Nephron (organoid): ENCODE data around the gene PLD5.

Source experiments
- H3K27ac Mint-ChIP-seq, 3 experiments: 2 replicates each; pipeline ENCODE4 v1.8.0; 2020; ENCODE audit warnings: mixed read lengths in 3 of 3, mild to moderate bottlenecking in 2 of 3, moderate library complexity in 1 of 3
- H3K27me3 Mint-ChIP-seq: 2 replicates; pipeline ENCODE4 v1.8.0; 2021; ENCODE audit warnings: low read depth, mild to moderate bottlenecking, moderate library complexity, mixed read lengths
- H3K36me3 Mint-ChIP-seq: 2 replicates; pipeline ENCODE4 v1.8.0; 2020; ENCODE audit warnings: low read depth, mixed read lengths
- H3K4me1 Mint-ChIP-seq: 2 replicates; pipeline ENCODE4 v1.8.0; 2020; ENCODE audit warnings: mixed read lengths
- H3K4me3 Mint-ChIP-seq, 3 experiments: 2 replicates each; pipeline ENCODE4 v1.8.0; 2020; ENCODE audit warnings: mild to moderate bottlenecking in 3 of 3, mixed read lengths in 3 of 3, moderate library complexity in 2 of 3
- H3K9me3 Mint-ChIP-seq: 2 replicates; pipeline ENCODE4 v1.8.0; 2020; ENCODE audit warnings: mixed read lengths
- CTCF ChIP-seq, 3 experiments: fragments of 200-600 bp; sonication (generic); IDR thresholded peaks; one replicate each; pipeline ENCODE4 v1.5.0; 2021; ENCODE audit warnings: antibody characterized with exemption in 3 of 3; ENCODE audit not compliant: unreplicated experiment in 3 of 3

Gene PLD5

GRCh38 chr1:242139442-242139841 is 385.1 kb downstream of the PLD5 start:
- Mint-ChIP-seq H3K36me3 (no peaks in the 10 kb centered on the region), H3K4me1 (no peaks in the 10 kb centered on the region), H3K4me3 (no peak overlapping the region), H3K27ac (no peak overlapping the region), H3K27me3 (peaks cover 4% of the 10 kb centered on the region), H3K9me3 (peaks cover 7% of the 10 kb centered on the region)
- no peak for TF ChIP-seq CTCF (IDR thresholded peaks at IDR 0.05; ENCODE audit: unreplicated experiment in 3 of 3)

GRCh38 chr1:242133796-242134195 is 390.7 kb downstream of the PLD5 start:
- Mint-ChIP-seq H3K4me3 (no peak overlapping the region), H3K27ac (peak overlapping the region in 1 of 3 experiments; percentile 24), H3K9me3 (peaks cover 11% of the 10 kb centered on the region), H3K4me1 (peaks cover 5% of the 10 kb centered on the region), H3K36me3 (no peaks in the 10 kb centered on the region), H3K27me3 (peaks cover 4% of the 10 kb centered on the region)
- no peak for TF ChIP-seq CTCF (IDR thresholded peaks at IDR 0.05; ENCODE audit: unreplicated experiment in 3 of 3)

GRCh38 chr1:242133351-242133750 is 391.1 kb downstream of the PLD5 start:
- Mint-ChIP-seq H3K4me3 (no peak overlapping the region), H3K4me1 (peaks cover 5% of the 10 kb centered on the region), H3K27ac (peak overlapping the region in 1 of 3 experiments; percentile 24), H3K9me3 (peaks cover 11% of the 10 kb centered on the region), H3K36me3 (no peaks in the 10 kb centered on the region), H3K27me3 (peaks cover 4% of the 10 kb centered on the region)
- no peak for TF ChIP-seq CTCF (IDR thresholded peaks at IDR 0.05; ENCODE audit: unreplicated experiment in 3 of 3)

- no peak for TF ChIP-seq CTCF (IDR thresholded peaks at IDR 0.05; ENCODE audit: unreplicated experiment in 3 of 3)
- H3K4me3 Mint-ChIP-seq: no peak overlapping the region
- peaks cover 4% of the 10 kb centered on the region for H3K27me3 Mint-ChIP-seq
- peak overlapping the region in 2 of 3 experiments; percentile 7 to 27 for H3K27ac Mint-ChIP-seq
- peaks cover 5% of the 10 kb centered on the region for H3K4me1 Mint-ChIP-seq
- H3K9me3 Mint-ChIP-seq: peaks cover 7% of the 10 kb centered on the region
- no peaks in the 10 kb centered on the region for H3K36me3 Mint-ChIP-seq
Observed at GRCh38 chr1:242132121-242132817, 392.2 kb downstream of the PLD5 start.

GRCh38 chr1:242128951-242129502 is 395.5 kb downstream of the PLD5 start:
- peaks cover 4% of the 10 kb centered on the region for H3K27me3 Mint-ChIP-seq
- H3K9me3 Mint-ChIP-seq: peaks cover 4% of the 10 kb centered on the region
- peak in 2 of 3 experiments; percentile 14 to 36 for TF ChIP-seq CTCF (IDR thresholded peaks at IDR 0.05; ENCODE audit: unreplicated experiment in 3 of 3)
- H3K36me3 Mint-ChIP-seq: no peaks in the 10 kb centered on the region
- H3K4me1 Mint-ChIP-seq: peaks cover 5% of the 10 kb centered on the region
- H3K4me3 Mint-ChIP-seq: no peak overlapping the region
- H3K27ac Mint-ChIP-seq: no peak overlapping the region

GRCh38 chr1:242120432-242120831 is 404.1 kb downstream of the PLD5 start:
- H3K36me3 Mint-ChIP-seq: no peaks in the 10 kb centered on the region
- H3K27ac Mint-ChIP-seq: no peak overlapping the region
- no peak overlapping the region for H3K4me3 Mint-ChIP-seq
- H3K27me3 Mint-ChIP-seq: peaks cover 11% of the 10 kb centered on the region
- no peaks in the 10 kb centered on the region for H3K9me3 Mint-ChIP-seq
- no peaks in the 10 kb centered on the region for H3K4me1 Mint-ChIP-seq
- TF ChIP-seq CTCF (IDR thresholded peaks at IDR 0.05; ENCODE audit: unreplicated experiment in 3 of 3): no peak
